Measurements from ENCODE around the gene TERT.
"Not testable (repeated sequence)": the region's sequence is repeated elsewhere in the genome, so short reads cannot be mapped to it uniquely, and the experiment has no call there.

The TERT gene

GRCh38 chr5:1293416-1294205 is 1.3 kb downstream of the TERT start:
- H3K4me3 Mint-ChIP-seq: peak overlapping the region; percentile 53
- no peak for DNase-seq (ENCODE audit: low spot score in 2 of 2)
- no peaks in the 10 kb centered on the region for H3K4me1 Mint-ChIP-seq
- H3K27me3 Mint-ChIP-seq: peaks cover 4% of the 10 kb centered on the region
- no peaks in the 10 kb centered on the region for H3K9me3 Mint-ChIP-seq
- H3K36me3 Mint-ChIP-seq (ENCODE audit: insufficient read depth): peaks cover 2% of the 10 kb centered on the region
- no peak for ATAC-seq (replicated peaks; ENCODE audit: extremely low read depth, poor library complexity, severe bottlenecking)
- H3K27ac Mint-ChIP-seq (ENCODE audit: low read depth): no peak overlapping the region

- Mint-ChIP-seq H3K36me3 (ENCODE audit: insufficient read depth) (peaks cover 2% of the 10 kb centered on the region), H3K4me1 (no peaks in the 10 kb centered on the region), H3K4me3 (no peak overlapping the region), H3K27ac (ENCODE audit: low read depth) (no peak overlapping the region), H3K9me3 (peaks cover 4% of the 10 kb centered on the region), H3K27me3 (peaks cover 11% of the 10 kb centered on the region)
- DNase-seq (ENCODE audit: low spot score in 2 of 2) (no peak), ATAC-seq (replicated peaks; ENCODE audit: extremely low read depth, poor library complexity, severe bottlenecking) (no peak)
Observed at GRCh38 chr5:1292846-1293415, 1.9 kb downstream of the TERT start.

- peaks cover 14% of the 10 kb centered on the region for H3K27me3 Mint-ChIP-seq
- H3K4me3 Mint-ChIP-seq: no peak overlapping the region
- DNase-seq (ENCODE audit: low spot score in 2 of 2): no peak
- H3K9me3 Mint-ChIP-seq: peaks cover 5% of the 10 kb centered on the region
- H3K4me1 Mint-ChIP-seq: no peaks in the 10 kb centered on the region
- peaks cover 2% of the 10 kb centered on the region for H3K36me3 Mint-ChIP-seq (ENCODE audit: insufficient read depth)
- ATAC-seq (replicated peaks; ENCODE audit: extremely low read depth, poor library complexity, severe bottlenecking): no peak
- H3K27ac Mint-ChIP-seq (ENCODE audit: low read depth): no peak overlapping the region
Observed at GRCh38 chr5:1292139-1292538, 2.7 kb downstream of the TERT start.

GRCh38 chr5:1291611-1292080 is 3.2 kb downstream of the TERT start:
- peaks cover 5% of the 10 kb centered on the region for H3K9me3 Mint-ChIP-seq
- peaks cover 2% of the 10 kb centered on the region for H3K36me3 Mint-ChIP-seq (ENCODE audit: insufficient read depth)
- H3K4me3 Mint-ChIP-seq: no peak overlapping the region
- peaks cover 14% of the 10 kb centered on the region for H3K27me3 Mint-ChIP-seq
- no peak for DNase-seq (ENCODE audit: low spot score in 2 of 2)
- H3K27ac Mint-ChIP-seq (ENCODE audit: low read depth): no peak overlapping the region
- no peaks in the 10 kb centered on the region for H3K4me1 Mint-ChIP-seq
- ATAC-seq (replicated peaks; ENCODE audit: extremely low read depth, poor library complexity, severe bottlenecking): no peak

GRCh38 chr5:1290956-1291355 is 3.9 kb downstream of the TERT start:
- H3K9me3 Mint-ChIP-seq; H3K36me3 Mint-ChIP-seq (ENCODE audit: insufficient read depth); ATAC-seq (replicated peaks; ENCODE audit: extremely low read depth, poor library complexity, severe bottlenecking); H3K27ac Mint-ChIP-seq (ENCODE audit: low read depth); DNase-seq (ENCODE audit: low spot score in 2 of 2); H3K4me3 Mint-ChIP-seq; H3K4me1 Mint-ChIP-seq: not testable (repeated sequence)
- peaks cover 14% of the 10 kb centered on the region for H3K27me3 Mint-ChIP-seq

GRCh38 chr5:1289559-1289958 is 5.3 kb downstream of the TERT start:
- not testable (repeated sequence) for H3K27ac Mint-ChIP-seq (ENCODE audit: low read depth); H3K36me3 Mint-ChIP-seq (ENCODE audit: insufficient read depth); ATAC-seq (replicated peaks; ENCODE audit: extremely low read depth, poor library complexity, severe bottlenecking); H3K4me1 Mint-ChIP-seq; H3K9me3 Mint-ChIP-seq; DNase-seq (ENCODE audit: low spot score in 2 of 2); H3K4me3 Mint-ChIP-seq
- H3K27me3 Mint-ChIP-seq: peaks cover 14% of the 10 kb centered on the region

GRCh38 chr5:1288439-1289335 is 6.2 kb downstream of the TERT start:
- Mint-ChIP-seq H3K36me3 (ENCODE audit: insufficient read depth) (peaks cover 6% of the 10 kb centered on the region), H3K4me1 (no peaks in the 10 kb centered on the region), H3K4me3 (no peak overlapping the region), H3K27me3 (peaks cover 14% of the 10 kb centered on the region), H3K9me3 (peaks cover 5% of the 10 kb centered on the region), H3K27ac (ENCODE audit: low read depth) (no peak overlapping the region)
- ATAC-seq (replicated peaks; ENCODE audit: extremely low read depth, poor library complexity, severe bottlenecking) (no peak), DNase-seq (ENCODE audit: low spot score in 2 of 2) (no peak)

- peaks cover 4% of the 10 kb centered on the region for H3K36me3 Mint-ChIP-seq (ENCODE audit: insufficient read depth)
Observed at GRCh38 chr5:1285883-1286291, 9.0 kb downstream of the TERT start.

GRCh38 chr5:1285141-1285540 is 9.7 kb downstream of the TERT start:
- Mint-ChIP-seq H3K27ac (ENCODE audit: low read depth) (no peak overlapping the region), H3K4me1 (no peaks in the 10 kb centered on the region), H3K36me3 (ENCODE audit: insufficient read depth) (peaks cover 4% of the 10 kb centered on the region), H3K9me3 (peaks cover 5% of the 10 kb centered on the region), H3K4me3 (no peak overlapping the region), H3K27me3 (peaks cover 14% of the 10 kb centered on the region)
- ATAC-seq (replicated peaks; ENCODE audit: extremely low read depth, poor library complexity, severe bottlenecking) (no peak), DNase-seq (ENCODE audit: low spot score in 2 of 2) (no peak)

More at GRCh38 chr5:1285883-1286291, 9.0 kb downstream of the TERT start:
- Mint-ChIP-seq H3K4me3 (no peak overlapping the region), H3K27me3 (peaks cover 14% of the 10 kb centered on the region), H3K9me3 (peaks cover 5% of the 10 kb centered on the region), H3K4me1 (no peaks in the 10 kb centered on the region), H3K27ac (ENCODE audit: low read depth) (no peak overlapping the region)
- no peak for DNase-seq (ENCODE audit: low spot score in 2 of 2)
- no peak for ATAC-seq (replicated peaks; ENCODE audit: extremely low read depth, poor library complexity, severe bottlenecking)

GRCh38 chr5:1284336-1284970 is 10.4 kb downstream of the TERT start:
- H3K27ac Mint-ChIP-seq (ENCODE audit: low read depth); H3K36me3 Mint-ChIP-seq (ENCODE audit: insufficient read depth); DNase-seq (ENCODE audit: low spot score in 2 of 2); ATAC-seq (replicated peaks; ENCODE audit: extremely low read depth, poor library complexity, severe bottlenecking); H3K9me3 Mint-ChIP-seq; H3K4me1 Mint-ChIP-seq; H3K4me3 Mint-ChIP-seq: not testable (repeated sequence)
- peaks cover 14% of the 10 kb centered on the region for H3K27me3 Mint-ChIP-seq

- H3K27me3 Mint-ChIP-seq: peaks cover 11% of the 10 kb centered on the region
- H3K9me3 Mint-ChIP-seq; H3K36me3 Mint-ChIP-seq (ENCODE audit: insufficient read depth); DNase-seq (ENCODE audit: low spot score in 2 of 2); ATAC-seq (replicated peaks; ENCODE audit: extremely low read depth, poor library complexity, severe bottlenecking); H3K4me1 Mint-ChIP-seq; H3K4me3 Mint-ChIP-seq; H3K27ac Mint-ChIP-seq (ENCODE audit: low read depth): not testable (repeated sequence)
Observed at GRCh38 chr5:1283729-1284041, 11.2 kb downstream of the TERT start.

GRCh38 chr5:1282993-1283728 is 11.7 kb downstream of the TERT start:
- DNase-seq (ENCODE audit: low spot score in 2 of 2); H3K4me3 Mint-ChIP-seq; H3K4me1 Mint-ChIP-seq; H3K9me3 Mint-ChIP-seq; ATAC-seq (replicated peaks; ENCODE audit: extremely low read depth, poor library complexity, severe bottlenecking); H3K27ac Mint-ChIP-seq (ENCODE audit: low read depth); H3K36me3 Mint-ChIP-seq (ENCODE audit: insufficient read depth); H3K27me3 Mint-ChIP-seq: not testable (repeated sequence)
